Stomach (tissue), 4 donors: ENCODE data around the gene INSL3.

Experiments used
- EP300 ChIP-seq: sonication (generic); formaldehyde crosslinking; IDR thresholded peaks from one replicate; pipeline ENCODE4 v1.6.1; 2017; ENCODE audit warnings: antibody characterized with exemption
- POLR2A ChIP-seq, 4 donors: fragments of 450-650 bp; IDR thresholded peaks; one replicate each; pipeline ENCODE4 v1.6.1; 2016; ENCODE audit warnings: antibody characterized with exemption in 4 of 4, control low read depth in 2 of 4, mild to moderate bottlenecking in 1 of 4, moderate library complexity in 1 of 4
- POLR2AphosphoS5 ChIP-seq, 3 donors: sonication (generic); formaldehyde crosslinking; IDR thresholded peaks; one replicate each; pipeline ENCODE4 v1.6.1; 2016; ENCODE audit warnings: antibody characterized with exemption in 3 of 3
- TF ChIP-seq, protein P1 (sequence below), 7 experiments: fragments of 450-650 bp in 4 of 7; fragments of 200-600 bp in 3 of 7; sonication (generic) in 3 of 7; IDR thresholded peaks; one replicate each; pipeline ENCODE4 v1.5.1; 2016 to 2019; ENCODE audit warnings: antibody characterized with exemption in 7 of 7, control low read depth in 2 of 7, mild to moderate bottlenecking in 1 of 7

DNA sequence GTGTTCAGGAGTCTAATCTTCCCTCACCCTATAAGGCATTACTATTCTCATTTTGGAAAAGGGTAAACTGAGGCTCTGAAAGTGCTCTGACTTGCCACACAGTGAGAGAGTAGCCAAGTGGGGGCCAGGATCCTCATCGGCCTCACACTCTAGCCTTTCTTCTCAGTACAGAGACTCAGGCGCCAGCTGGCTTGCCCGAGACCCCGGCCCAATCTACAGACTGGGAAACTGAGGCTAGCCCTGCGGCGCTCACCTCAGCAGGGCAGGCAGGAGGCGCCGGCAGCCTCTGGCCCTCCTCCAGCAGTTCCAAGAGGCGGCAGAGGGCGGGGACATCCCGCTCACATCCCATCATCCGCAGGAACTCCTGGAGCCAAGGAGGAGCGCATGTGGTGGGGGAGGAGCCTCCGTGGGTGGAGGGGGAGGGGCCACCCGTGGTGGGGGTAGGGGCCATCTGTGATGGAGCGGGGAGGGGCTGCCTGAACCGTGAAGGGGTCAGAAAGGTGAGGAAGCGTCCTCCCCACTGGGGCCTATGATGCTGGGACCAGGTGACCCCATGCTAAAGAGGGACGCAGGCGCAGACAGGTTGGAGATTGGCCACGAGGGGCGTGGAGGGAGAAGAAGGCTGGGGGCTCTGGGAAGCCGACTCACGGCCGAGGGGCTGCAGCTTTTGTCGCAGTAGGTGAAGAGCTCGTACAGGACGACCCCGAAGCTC lies 8.7 kb upstream of the INSL3 start:
- TF ChIP-seq POLR2A (IDR thresholded peaks at IDR 0.05), result no peak
- TF ChIP-seq, protein P1, sequence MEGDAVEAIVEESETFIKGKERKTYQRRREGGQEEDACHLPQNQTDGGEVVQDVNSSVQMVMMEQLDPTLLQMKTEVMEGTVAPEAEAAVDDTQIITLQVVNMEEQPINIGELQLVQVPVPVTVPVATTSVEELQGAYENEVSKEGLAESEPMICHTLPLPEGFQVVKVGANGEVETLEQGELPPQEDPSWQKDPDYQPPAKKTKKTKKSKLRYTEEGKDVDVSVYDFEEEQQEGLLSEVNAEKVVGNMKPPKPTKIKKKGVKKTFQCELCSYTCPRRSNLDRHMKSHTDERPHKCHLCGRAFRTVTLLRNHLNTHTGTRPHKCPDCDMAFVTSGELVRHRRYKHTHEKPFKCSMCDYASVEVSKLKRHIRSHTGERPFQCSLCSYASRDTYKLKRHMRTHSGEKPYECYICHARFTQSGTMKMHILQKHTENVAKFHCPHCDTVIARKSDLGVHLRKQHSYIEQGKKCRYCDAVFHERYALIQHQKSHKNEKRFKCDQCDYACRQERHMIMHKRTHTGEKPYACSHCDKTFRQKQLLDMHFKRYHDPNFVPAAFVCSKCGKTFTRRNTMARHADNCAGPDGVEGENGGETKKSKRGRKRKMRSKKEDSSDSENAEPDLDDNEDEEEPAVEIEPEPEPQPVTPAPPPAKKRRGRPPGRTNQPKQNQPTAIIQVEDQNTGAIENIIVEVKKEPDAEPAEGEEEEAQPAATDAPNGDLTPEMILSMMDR (IDR thresholded peaks at IDR 0.05), result no peak
- TF ChIP-seq POLR2AphosphoS5 (IDR thresholded peaks at IDR 0.05), result no peak
- TF ChIP-seq EP300, result no peak
